Retina (tissue), 1 donor: ENCODE data around the gene GPR83.
"Not testable (repeated sequence)": the region's sequence is repeated elsewhere in the genome, so short reads cannot be mapped to it uniquely, and the experiment has no call there.

ENCODE experiments used
- DNase-seq: peaks from one replicate; pipeline ENCODE4 v3.0.0-alpha.2; 2016

The GPR83 gene

DNA sequence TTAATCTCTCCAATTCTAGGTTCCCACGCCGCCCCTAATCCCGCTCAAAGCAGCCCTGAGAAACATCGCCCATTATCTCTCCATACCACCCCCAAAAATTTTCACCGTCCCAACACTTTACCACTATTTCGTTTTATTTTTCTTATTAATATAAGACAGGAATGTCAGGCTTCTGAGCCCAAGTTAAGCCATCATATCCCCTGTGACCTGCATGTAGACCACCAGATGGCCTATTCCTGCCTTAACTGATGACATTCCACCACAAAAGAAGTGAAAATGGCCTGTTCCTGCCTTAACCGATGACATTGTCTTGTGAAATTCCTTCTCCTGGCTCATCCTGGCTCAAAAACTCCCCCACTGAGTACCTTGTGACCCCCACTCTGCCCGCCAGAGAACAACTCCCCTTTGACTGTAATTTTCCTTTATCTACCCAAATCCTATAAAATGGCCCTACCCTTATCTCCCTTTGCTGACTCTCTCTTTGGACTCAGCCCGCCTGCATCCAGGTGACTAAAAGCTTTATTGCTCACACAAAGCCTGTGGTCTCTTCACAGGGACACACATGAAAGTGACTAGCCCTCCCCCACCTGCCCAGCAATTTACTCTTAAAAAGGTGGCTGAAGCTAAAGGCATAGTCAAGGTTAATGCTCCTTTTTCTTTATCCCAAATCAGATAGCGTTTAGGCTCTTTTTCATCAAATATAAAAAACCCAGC lies 50.2 kb downstream of the GPR83 start:
- DNase-seq: not testable (repeated sequence)

DNA sequence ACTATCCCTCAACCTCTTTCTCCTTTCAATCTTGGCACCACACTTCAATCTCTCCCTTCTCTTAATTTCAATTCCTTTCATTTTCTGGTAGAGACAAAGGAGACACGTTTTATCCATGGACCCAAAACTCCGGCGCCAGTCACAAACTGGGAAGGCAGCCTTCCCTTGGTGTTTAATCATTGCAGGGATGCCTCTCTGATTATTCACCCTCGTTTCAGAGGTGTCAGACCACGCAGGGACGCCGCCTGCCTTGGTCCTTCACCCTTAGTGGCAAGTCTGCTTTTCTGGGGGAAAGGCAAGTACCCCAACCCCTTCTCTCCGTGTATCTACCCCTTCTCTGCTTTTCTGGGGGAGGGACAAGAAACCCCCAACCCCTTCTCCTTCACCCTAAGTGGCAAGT lies 54.9 kb downstream of the GPR83 start:
- not testable (repeated sequence) for DNase-seq

DNA sequence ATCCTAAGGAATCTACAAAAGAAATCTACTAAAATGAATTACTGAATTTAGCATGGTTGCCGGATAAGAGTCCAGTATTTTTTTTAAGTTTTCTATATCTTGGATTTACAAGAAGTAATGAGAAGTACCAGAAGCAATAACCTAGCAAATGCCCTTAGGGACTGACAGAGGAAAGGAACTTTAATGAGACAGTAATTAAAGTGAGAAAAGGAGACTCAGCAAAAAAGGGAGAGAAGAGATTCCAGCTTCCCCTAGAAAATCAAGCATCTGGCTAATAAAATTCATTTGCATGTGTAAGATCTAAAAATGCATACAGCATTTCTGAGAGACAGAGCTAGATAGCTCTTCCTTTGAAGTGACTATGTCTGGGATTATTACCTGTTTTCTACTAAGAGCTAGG lies 57.7 kb downstream of the GPR83 start:
- DNase-seq: no peak

DNA sequence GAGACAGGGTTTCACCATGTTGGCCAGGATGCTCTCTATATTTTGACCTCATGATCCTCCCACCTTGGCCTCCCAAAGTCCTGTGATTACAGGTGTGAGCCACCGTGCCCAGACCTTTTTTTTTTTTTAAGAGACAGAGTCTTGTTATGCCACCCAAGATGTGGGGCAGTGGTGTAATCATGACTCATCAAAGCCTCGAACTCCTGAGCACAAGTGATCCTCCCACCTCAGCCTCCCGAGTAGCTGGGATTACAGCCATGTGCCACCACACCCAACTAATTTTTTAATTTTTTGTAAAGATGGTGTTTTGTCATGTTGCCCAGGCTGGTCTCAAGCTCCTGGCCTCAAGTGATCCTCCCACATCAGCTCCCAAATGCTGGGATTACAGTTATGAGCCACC lies 59.0 kb downstream of the GPR83 start:
- DNase-seq: no peak

DNA sequence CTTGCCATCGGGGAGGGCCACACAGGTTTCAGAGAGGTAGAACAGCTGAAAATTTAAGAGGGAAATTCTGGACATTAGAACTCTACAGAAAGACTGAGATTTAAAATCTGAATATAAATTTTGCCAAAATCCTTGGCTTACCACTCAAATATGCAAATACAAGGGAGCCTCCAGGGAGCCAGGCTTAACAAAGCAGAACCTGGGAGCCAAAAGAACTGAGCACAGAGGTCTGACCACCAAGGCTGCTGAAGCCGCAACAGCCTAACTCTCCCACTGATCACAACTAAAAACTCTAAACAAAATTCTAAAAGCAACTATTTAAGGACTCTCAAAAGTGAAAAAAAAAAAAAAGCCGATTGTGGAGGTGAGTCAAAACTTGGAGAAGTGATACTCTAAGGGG lies 62.6 kb downstream of the GPR83 start:
- no peak for DNase-seq

DNA sequence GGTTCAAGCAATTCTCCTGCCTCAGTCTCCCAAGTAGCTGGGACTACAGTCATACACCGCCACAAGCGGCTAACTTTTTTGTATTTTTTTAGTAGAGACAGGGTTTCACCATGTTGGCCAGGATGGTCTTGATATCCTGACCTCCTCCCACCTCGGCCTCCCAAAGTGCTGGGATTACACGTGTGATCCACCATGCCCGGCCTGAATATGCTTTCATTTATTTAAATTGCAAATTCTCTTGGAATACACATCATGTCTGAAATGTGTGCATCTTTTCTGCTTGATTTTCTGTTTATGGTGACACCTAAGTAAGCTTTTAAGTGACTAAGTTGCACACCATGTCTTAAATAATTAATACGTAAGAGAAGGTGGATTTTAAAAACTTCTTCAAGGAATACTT lies 65.2 kb downstream of the GPR83 start:
- no peak for DNase-seq

DNA sequence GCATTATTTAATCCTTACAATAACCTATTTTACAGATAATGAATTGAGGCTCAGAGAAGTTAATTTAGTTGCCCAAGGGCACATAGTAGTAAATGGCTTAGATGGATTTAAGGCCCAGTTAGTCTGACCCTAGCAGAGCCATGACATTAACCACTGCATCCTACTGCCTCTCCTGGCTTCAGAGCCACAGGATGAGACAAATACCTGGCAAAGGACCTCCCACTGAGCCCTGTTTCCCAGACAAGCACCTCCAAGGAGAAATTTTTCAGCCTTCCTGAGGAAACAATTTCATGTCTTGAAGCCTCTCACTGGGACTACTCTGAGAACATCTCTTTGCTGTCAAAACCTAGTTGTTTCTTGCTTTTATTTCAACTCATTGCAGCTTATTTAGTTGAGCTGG lies 68.4 kb downstream of the GPR83 start:
- DNase-seq: no peak

DNA sequence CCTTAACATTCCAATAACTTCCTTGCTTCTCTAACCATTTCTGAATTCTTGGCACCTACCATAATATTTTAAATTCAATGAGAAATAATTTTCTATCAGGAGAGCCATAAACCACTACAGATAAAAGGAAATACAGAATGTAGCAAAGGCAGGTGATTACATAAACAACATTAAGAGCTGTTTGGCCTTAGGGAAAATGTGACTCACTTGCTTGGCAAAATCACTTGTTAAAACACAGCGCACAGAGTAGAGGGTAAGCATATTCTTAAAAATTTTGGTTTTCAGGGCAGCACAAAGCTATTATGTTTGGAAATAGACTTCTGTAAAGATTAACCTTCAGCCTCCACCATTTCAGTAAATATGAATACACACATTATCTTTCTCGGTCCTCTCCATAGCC lies 70.4 kb downstream of the GPR83 start:
- DNase-seq: no peak

DNA sequence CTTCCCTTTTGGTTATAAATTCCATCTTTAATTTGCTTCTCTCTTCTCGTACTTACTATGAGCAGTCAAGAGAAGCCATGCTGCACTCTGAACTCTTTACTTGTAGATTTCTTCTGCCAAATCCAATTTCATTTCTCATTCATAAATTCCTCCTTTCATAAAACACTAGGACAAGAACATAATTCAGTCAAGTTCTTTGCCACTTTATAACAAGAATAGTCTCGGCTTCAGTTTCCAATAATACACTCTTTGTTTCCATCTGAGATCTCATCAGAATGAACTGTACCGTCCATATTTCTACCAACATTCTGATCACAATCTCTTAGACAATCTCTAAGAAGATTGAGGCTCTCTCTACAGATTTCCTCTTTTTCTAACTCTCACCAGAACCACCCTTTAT lies 71.7 kb downstream of the GPR83 start:
- DNase-seq: no peak

DNA sequence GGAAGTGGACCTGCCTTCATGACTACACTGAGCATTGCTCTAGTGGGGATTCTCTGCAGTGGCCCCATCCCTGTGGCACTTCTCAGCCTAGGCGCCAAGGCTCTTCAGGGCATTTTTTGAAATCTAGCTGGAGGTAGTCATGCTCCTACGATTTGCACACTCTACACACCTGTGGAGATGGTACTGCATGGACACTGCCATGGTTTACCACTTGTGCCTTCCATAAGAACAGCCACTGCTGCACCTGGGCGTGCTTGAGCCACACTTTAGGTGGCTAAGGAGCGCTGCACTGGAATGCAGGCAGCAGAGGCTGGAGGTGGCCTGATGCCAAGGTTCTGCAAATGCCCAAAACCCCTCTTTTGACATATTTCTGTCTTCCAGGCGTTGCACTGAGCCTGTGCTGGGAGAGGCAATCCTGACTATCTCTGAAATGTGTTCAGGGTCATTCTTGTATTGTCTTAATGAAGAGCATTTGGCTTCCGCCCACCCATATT lies 72.6 kb downstream of the GPR83 start:
- DNase-seq: no peak
